ENCODE data around the gene ENOX1. TPM values are rescaled to one million over a fixed set of nuclear protein-coding genes. Genes with fewer than 3 reads are reported as not detected.

The ENOX1 gene
- total RNA-seq, 2 donors from 2014 or later: 0.78 to 4.3 TPM

DNA sequence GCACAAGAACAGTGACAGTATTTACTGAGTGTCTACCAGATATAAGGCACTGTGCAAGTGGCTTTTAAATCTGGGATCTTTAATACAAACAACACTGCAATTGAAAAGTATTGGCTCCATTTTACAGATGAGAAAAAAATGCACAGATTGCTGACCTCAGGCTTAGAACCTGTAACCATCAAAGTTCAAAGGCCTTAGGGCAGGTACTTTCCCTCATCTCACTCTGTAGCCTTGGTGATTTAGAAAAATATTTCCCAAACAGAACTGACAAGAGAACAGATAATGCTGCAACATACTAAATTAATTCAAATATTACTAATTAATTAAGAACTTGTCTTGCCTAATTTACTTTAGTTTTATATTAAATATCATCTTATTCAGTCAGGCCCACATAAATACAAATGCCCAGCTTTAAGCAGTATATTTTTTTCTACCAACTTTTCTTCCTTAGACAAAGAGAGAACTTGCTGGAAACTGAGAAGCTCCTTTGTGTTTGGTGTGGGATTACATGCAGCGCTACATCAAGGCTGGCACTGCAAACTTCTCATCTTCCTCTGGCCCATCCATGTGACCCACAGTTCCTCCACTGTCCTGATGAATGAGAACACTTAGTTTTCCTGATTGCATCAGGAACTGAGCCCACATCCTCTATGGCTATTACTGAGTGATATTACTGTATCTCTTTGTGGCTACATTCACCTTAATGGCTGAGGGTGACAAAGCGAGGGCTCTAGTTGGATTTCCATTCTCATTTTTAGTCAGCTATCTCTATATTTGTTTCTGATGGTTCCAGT, 302.1 kb downstream of the ENOX1 start:
- 81 to 87% methylated on average over 2 of the region's 2 CpGs for WGBS, 2 donors
- no peaks in the 10 kb centered on the region for H3K4me1 ChIP-seq
- H3K27me3 ChIP-seq: no peaks in the 10 kb centered on the region
- DNase-seq (peak in 1 of 4 donors; percentile 25), ATAC-seq (no peak)
- no peaks in the 10 kb centered on the region for H3K9me3 ChIP-seq
- H3K36me3 ChIP-seq (replicated peaks in 1 of 2; ENCODE audit: insufficient read depth in 1 of 2, low read depth in 2 of 2): no peaks in the 10 kb centered on the region
- H3K4me3 ChIP-seq: no peak overlapping the region
- no peak overlapping the region for H3K27ac ChIP-seq
- intact Hi-C loops (cut with DNase I): no loop called here
- TF ChIP-seq, protein P1, sequence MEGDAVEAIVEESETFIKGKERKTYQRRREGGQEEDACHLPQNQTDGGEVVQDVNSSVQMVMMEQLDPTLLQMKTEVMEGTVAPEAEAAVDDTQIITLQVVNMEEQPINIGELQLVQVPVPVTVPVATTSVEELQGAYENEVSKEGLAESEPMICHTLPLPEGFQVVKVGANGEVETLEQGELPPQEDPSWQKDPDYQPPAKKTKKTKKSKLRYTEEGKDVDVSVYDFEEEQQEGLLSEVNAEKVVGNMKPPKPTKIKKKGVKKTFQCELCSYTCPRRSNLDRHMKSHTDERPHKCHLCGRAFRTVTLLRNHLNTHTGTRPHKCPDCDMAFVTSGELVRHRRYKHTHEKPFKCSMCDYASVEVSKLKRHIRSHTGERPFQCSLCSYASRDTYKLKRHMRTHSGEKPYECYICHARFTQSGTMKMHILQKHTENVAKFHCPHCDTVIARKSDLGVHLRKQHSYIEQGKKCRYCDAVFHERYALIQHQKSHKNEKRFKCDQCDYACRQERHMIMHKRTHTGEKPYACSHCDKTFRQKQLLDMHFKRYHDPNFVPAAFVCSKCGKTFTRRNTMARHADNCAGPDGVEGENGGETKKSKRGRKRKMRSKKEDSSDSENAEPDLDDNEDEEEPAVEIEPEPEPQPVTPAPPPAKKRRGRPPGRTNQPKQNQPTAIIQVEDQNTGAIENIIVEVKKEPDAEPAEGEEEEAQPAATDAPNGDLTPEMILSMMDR (IDR thresholded peaks at IDR 0.05): no peak
- no peak for TF ChIP-seq POLR2A (IDR thresholded peaks at IDR 0.05)

DNA sequence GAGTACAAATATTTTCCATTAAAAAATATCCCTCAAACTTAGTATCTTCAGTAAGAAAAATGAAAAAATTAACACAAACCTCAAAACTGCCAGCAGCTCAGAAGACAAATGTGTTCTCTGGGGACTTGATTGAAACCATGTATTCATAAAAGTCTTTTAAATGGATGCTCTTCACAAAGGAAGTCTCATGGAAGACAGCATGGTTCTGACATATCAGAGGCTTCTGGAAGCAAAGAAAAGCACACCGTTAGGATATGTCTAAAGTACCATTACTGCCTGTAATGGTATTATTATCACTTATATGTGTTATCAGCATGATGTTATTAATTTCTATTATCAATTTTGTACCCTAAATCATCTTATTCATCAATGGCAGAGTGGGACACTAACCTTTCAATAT, 302.8 kb downstream of the ENOX1 start:
- TF ChIP-seq POLR2A (IDR thresholded peaks at IDR 0.05): no peak
- TF ChIP-seq, protein P1 (IDR thresholded peaks at IDR 0.05): no peak
- no peak for ATAC-seq
- Histone ChIP-seq H3K27me3 (no peaks in the 10 kb centered on the region), H3K9me3 (no peaks in the 10 kb centered on the region), H3K4me3 (no peak overlapping the region), H3K36me3 (replicated peaks in 1 of 2; ENCODE audit: insufficient read depth in 1 of 2, low read depth in 2 of 2) (no peaks in the 10 kb centered on the region), H3K4me1 (no peaks in the 10 kb centered on the region), H3K27ac (no peak overlapping the region)
- WGBS, 2 donors: 89 to 95% methylated on average over 1 of the region's 1 CpG
- intact Hi-C loops (cut with DNase I): no loop called here
- DNase-seq: no peak

GRCh38 chr13:43482641-43483040, 304.1 kb downstream of the ENOX1 start:
- Histone ChIP-seq H3K36me3 (replicated peaks in 1 of 2; ENCODE audit: insufficient read depth in 1 of 2, low read depth in 2 of 2) (no peaks in the 10 kb centered on the region), H3K9me3 (no peaks in the 10 kb centered on the region), H3K27me3 (no peaks in the 10 kb centered on the region), H3K4me1 (no peaks in the 10 kb centered on the region), H3K4me3 (no peak overlapping the region), H3K27ac (no peak overlapping the region)
- TF ChIP-seq POLR2A (IDR thresholded peaks at IDR 0.05): no peak
- TF ChIP-seq, protein P1 (IDR thresholded peaks at IDR 0.05): no peak
- intact Hi-C loops (cut with DNase I): no loop called here
- ATAC-seq (no peak), DNase-seq (no peak)
- WGBS, 2 donors: 79 to 85% methylated on average over 3 of the region's 3 CpGs

GRCh38 chr13:43482026-43482425, 304.7 kb downstream of the ENOX1 start:
- no peak for TF ChIP-seq POLR2A (IDR thresholded peaks at IDR 0.05)
- TF ChIP-seq, protein P1 (IDR thresholded peaks at IDR 0.05): no peak
- H3K4me3 ChIP-seq: no peak overlapping the region
- no peaks in the 10 kb centered on the region for H3K9me3 ChIP-seq
- H3K27me3 ChIP-seq: no peaks in the 10 kb centered on the region
- H3K36me3 ChIP-seq (replicated peaks in 1 of 2; ENCODE audit: insufficient read depth in 1 of 2, low read depth in 2 of 2): no peaks in the 10 kb centered on the region
- H3K4me1 ChIP-seq: no peaks in the 10 kb centered on the region
- no peak overlapping the region for H3K27ac ChIP-seq
- WGBS, 2 donors: 88 to 89% methylated on average over 2 of the region's 2 CpGs
- DNase-seq (no peak), ATAC-seq (no peak)
- intact Hi-C loops (cut with DNase I): no loop called here

DNA sequence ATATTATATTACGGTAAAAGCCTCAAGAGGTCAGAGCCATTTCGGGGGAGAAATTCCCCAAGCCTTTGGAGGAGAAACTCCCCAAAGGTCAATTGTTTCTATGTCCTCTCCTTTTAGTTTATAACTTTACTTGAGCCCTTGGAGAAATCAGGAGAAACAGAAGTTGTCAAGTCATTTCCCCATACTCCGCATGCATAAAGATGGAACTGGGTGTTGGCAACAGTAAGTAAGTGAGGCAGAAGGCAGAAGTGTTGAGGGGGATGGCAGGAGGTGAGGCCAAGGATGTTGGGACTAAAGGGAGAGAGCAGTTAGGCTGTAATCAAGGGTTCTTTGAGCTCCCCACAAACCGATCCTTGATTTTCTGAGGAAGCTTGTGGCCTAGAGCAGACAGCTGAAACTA, 307.9 kb downstream of the ENOX1 start:
- no peak overlapping the region for H3K4me3 ChIP-seq
- intact Hi-C loops (cut with DNase I): no loop called here
- no peaks in the 10 kb centered on the region for H3K9me3 ChIP-seq
- DNase-seq (no peak), ATAC-seq (no peak)
- H3K27ac ChIP-seq: no peak overlapping the region
- no peaks in the 10 kb centered on the region for H3K4me1 ChIP-seq
- TF ChIP-seq POLR2A (IDR thresholded peaks at IDR 0.05): no peak
- TF ChIP-seq, protein P1 (IDR thresholded peaks at IDR 0.05): no peak
- no peaks in the 10 kb centered on the region for H3K27me3 ChIP-seq
- no peaks in the 10 kb centered on the region for H3K36me3 ChIP-seq (replicated peaks in 1 of 2; ENCODE audit: insufficient read depth in 1 of 2, low read depth in 2 of 2)
- 84 to 89% methylated on average over 4 of the region's 4 CpGs for WGBS, 2 donors
